GM18502 (cell line): ENCODE results near the gene LRRC4C.

Experiments used
- ATAC-seq: cut with Tn5 transposase; IDR thresholded peaks from one replicate; pipeline ENCODE4 v1.9.1; 2021; ENCODE audit warnings: mild to moderate bottlenecking; ENCODE audit not compliant: unreplicated experiment, poor library complexity

The LRRC4C gene

DNA sequence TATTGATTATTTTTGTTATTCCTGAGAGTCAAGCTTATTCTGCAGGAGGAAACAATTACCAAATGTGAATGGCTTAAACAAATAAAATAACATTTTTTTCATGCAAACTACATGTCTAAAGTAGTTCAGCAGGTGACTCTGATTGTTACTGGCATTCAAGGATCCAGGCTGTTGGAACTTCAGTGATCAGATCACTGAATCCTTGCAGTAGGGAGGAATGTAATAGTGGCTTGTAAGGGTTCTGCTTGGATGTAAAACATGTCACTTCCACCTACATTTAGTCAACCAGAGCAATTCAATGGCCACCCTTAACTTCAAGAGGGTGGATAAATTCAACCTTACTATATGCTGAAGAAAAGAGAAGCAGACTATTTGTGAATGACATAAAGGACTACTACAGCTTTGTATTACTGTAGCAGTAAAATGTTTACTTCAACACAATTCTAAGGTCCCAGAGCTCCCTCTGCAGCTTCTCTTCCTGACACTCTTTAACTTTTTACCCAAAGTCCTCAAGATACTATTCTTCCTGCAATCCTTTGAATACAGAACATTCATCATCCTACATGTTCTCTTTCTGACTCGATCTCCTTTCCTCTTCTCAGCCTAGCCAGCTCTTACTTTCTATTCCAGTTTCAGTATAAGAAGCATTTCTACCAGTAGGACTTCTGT, 284.0 kb downstream of the LRRC4C start:
- ATAC-seq, result no peak

DNA sequence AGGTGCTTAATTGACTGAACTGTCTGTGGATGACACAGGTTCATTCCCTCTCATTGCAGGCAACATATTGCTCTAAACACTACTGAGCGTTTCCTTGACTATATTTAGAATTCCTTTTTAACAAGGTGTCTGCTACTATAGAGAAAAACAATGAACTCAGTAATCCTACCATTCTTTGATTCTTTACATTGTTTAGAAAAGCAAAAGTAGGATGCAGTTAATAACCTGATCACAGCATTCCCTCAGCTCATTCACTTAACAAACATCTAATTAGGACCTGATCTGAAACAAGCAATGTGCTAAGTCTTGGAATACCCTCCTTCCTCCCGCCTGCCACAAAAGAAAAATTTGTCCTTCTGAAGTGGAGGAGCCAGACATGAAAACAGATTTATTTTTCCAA, 313.1 kb downstream of the LRRC4C start:
- ATAC-seq, result no peak

- ATAC-seq, result no peak
Measured at GRCh38 chr11:41145420-41145819, 314.0 kb downstream of the LRRC4C start.

DNA sequence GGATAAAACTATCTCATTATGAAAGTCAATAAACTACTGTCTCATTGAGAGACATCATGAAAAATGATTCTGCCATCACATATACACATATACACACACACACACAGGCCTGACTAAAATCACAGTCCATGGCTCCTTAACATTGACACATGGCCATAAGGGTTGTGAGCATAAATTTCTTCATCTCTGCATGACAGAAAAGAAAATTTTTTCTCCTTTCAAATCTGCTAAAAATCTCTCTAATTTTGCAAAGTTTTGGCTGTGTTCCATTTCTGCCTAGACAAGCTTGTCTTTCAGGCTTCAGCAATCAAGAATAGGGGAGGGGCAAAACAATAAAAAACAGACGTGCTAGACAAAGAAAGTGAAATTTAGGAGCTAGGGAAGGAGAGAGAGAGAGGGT, 324.5 kb downstream of the LRRC4C start:
- no peak for ATAC-seq

- no peak for ATAC-seq
Measured at GRCh38 chr11:41133023-41133422, 326.4 kb downstream of the LRRC4C start.

DNA sequence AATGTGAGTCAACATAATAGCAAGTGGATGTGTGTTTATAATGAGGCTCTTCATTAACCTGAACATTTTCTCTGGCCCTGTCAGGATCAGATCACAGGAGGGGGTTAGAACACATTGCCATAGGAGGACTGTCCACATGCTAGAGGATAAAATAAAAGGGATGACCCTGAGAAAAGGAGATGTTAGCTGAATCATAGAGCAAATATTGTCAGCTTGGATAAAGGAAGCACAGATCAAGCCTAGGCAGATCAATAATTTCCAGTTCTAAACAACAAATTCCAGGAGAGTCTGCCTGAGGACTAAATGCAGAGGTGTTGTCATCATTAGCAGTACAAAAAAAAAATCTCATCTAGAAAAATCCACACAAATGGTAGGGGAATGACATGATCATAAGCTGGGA, 337.9 kb downstream of the LRRC4C start:
- ATAC-seq, result no peak

DNA sequence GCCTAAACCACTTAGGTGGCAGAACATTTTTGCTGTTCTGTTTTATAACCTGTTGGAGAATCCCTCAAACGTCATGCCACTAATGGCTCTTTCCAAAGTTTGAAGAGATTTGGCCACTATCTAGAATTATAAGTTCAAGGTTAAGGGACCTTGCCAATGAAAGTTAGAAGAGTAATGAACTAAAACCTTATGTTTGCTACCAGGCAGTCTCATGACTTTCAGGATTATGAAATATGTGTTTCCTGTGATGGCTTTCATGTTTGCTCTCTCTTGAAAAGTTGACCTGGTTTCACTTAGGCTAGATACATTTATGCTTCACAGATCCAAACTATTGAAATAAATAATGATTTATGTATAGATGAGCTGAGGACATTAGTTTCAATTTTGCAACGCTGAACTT, 340.0 kb downstream of the LRRC4C start:
- ATAC-seq, result no peak

DNA sequence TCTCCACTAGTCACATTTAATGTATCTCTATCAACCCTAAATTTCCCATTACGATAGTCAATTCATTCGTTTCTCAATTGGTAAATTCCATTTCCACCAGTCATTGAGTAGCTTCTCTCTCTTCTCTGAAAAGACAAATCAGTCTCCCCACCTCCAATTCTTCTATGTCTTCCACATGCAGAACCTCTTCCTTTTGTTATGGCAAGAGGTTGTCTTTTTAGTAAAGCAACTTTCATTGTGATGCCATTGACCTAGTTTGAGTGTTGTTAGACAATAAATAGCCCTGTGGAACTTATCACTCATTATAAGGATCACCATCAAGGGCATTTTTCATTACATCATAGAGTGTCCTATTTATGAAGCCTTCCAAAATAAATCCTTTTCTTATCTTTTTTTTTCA, 340.9 kb downstream of the LRRC4C start:
- ATAC-seq, result no peak

- ATAC-seq, result no peak
Measured at GRCh38 chr11:41116970-41117369, 342.5 kb downstream of the LRRC4C start.

- no peak for ATAC-seq
Measured at GRCh38 chr11:41115066-41115465, 344.4 kb downstream of the LRRC4C start.

DNA sequence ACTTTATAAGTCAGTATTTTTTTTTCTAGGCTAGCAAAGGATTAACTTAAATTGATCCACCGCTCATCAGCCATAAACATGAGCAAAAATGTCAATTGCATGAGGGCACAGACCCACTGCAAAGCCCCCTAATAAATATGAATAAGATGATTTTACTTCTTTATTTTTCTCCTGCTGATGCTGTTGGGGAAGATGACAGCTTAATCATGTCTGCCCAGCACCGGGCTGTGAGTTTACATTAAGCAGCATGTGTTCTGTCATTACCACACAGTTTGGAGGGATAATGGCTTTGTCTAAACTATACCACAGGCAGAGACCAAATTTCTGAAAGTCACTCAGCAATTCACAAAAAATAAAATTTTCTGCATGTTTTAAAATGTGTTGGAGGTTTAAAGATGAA, 346.3 kb downstream of the LRRC4C start:
- no peak for ATAC-seq

GRCh38 chr11:41110527-41110926, 348.9 kb downstream of the LRRC4C start:
- no peak for ATAC-seq

DNA sequence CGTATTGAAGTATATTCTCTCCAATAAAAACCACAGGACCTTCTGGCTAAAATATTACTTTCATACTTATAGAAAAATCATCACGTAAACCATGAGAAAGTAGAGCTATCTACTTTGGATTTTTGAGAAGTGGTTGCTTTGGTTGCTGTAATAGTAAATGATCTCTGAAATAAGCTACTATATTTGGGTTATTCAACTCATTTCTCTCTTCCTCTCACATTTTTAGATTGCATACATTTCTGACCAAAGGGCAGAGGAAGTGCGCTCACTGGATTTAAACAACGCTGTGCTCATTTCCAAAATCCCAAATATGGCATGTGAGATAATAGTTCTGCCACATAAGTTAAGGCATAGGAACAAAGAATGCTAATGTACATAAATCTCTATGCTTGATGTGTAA, 357.0 kb downstream of the LRRC4C start:
- ATAC-seq, result no peak

DNA sequence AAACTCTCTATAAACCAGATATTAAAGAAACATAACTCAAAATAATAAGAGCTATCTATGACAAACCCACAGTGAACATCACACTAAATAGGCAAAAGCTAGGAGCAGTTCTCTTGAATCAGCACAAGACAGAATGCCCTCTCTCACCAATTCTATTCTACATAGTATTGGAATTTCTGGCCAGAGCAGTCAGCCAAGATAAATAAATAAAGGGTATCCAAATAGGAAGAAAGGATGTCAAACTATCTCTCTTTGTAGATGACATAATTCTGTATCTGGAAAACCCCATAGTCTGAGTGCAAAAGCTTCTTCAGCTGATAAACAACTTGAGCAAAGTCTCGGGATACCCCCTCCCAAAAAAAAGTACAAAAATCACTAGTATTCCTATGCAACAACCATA, 359.8 kb downstream of the LRRC4C start:
- no peak for ATAC-seq

- no peak for ATAC-seq
Measured at GRCh38 chr11:41085123-41085522, 374.3 kb downstream of the LRRC4C start.

DNA sequence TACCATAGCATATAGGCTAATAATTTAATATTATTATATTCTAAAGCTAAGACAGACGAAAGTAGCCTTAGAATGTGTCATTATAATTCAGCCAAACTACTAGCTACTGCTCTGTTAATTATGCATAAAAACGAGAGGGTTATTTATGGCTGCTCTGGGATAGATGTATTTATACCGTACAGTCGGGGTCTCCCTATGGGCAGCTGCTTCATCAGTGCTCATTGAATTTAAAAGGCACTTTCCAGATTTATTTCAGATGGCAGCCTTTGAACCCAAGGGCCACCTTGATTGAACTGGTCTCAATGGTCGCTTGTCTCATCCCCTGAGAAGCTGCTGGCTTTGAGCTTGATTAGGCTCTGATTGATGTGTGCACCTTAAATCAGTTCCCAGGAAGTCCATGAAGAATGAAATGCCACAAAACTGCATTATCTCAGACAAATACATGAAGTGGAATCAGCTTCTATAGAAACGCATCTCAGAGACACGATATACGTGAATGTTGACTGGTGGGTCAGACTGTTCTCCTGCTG, 377.6 kb downstream of the LRRC4C start:
- ATAC-seq, result no peak

DNA sequence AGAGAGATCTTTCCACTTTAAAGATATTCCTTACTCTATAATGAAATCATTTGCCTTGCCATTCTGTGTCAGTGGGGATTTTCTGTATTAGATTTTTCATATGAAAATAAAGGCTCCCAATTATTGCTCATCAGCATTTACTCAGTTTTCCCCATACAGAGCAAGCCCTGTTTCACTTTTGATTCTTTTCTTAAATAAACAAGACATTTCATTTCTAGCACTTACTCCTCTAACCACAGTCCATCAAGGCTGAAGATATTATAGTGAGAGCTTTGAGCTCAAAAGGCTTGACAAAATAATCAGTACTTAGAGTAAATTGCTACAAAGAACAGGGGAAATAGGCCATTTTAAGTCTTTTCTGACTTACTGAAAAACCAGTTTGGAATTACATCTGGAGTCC, 385.1 kb downstream of the LRRC4C start:
- no peak for ATAC-seq

DNA sequence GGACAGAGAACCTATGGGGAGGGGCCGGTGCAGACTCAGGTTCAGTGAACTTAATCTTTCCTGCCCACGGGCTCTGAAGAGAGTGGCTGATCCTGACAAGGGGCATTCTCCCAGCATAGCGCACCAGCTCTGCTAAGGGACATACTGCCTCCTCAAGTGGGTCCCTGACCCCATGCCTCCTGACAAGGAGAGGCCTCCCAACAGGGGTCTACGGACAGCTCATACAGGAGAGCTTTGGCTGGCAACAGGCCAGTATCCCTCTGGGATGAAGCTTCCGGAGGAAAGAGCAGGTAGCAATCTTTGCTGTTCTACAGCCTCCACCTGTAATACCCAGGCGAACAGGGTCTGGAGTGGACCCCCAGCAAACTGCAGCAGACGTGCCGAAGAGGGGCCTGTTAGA, 394.0 kb downstream of the LRRC4C start:
- ATAC-seq, result no peak

DNA sequence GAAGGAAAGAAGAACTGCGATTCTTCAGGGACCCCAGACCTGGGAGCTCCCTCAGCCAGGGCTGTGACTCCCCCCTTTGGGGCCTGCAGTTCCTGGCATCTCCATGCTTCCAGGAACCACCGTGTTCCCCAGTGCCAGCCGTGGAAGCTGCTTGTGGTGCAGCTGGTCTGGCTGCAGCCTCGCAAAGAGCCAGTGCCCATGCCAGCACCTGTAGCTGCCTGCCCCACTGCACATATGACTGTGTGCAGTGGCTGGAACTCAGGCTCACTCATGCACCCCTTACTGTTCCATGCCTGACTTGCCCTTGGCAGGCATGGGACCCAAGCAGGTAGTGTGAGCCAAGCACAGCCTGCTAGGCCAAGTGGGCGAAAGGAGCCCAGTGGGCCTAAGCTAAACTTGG, 401.3 kb downstream of the LRRC4C start:
- ATAC-seq, result no peak

DNA sequence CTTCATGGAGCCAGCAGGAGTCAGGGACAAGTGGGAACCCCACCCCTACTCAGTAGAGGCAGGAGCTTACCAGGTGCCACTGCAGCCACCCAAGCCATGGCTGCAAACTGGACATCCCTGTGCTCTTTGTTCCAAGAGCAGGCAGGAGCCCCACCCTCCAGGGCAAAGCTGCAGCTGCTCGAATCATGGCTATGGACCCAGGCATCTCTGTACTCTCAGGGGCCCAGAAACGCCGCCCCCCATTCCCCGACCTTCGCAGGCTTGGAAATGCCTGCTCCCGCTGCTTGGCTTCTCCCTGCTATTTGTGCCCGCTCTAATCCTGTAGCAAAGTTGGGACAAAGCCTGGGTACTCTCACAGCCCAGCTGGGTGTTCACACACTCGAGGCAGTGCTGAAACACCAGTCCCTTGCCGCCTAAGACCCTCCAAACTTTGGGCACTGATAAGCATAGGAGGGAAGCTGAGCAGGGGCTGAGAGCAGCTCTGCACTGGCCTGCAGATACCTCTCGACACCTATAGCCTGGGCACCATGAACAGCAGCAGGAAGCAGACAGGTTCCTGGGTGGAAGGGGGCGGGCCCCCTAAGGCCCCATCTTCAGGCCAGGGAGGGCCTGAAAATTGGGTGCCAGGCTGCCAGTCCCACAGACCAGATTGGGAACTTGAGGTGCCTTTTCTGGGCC, 402.4 kb downstream of the LRRC4C start:
- no peak for ATAC-seq

DNA sequence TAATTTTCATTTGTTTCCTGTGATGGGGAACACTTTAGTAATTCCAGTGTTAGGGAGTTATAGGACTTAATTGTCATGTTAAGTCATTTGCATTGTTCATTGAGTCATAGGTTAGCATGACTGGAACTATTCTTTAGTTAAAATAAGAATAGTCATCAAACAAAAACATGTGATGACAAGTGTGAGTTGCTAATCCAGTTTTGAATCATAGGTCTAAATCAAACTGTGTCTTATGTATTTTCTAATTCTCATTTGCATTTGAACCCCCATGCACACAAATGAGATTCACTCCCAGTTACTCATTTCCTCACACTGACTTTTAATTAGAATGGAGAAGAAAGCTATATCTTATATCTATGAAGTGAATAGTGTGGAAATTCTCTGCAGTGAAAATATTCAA, 405.6 kb downstream of the LRRC4C start:
- no peak for ATAC-seq
